ENCODE data around the gene DIAPH3.

DNA sequence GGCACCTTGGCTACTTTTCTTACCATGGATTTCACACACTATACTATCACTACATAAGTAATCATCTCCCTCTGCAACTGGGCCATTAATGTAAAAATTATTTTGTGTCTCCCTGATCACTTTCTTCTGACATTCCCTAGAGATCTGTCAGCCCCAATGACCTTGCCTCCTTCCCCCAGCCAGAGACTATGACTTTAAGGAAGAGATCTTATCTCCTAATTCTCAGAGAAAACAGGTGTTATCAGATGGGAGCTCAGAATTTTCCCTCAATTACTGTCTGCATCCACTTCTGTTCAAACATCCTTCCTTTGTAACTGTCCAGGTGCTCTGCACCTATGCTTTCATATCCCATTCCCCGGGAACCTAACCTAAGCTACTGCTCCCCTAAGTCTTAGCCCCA, 397.5 kb downstream of the DIAPH3 start:
- TF ChIP-seq, protein P1, sequence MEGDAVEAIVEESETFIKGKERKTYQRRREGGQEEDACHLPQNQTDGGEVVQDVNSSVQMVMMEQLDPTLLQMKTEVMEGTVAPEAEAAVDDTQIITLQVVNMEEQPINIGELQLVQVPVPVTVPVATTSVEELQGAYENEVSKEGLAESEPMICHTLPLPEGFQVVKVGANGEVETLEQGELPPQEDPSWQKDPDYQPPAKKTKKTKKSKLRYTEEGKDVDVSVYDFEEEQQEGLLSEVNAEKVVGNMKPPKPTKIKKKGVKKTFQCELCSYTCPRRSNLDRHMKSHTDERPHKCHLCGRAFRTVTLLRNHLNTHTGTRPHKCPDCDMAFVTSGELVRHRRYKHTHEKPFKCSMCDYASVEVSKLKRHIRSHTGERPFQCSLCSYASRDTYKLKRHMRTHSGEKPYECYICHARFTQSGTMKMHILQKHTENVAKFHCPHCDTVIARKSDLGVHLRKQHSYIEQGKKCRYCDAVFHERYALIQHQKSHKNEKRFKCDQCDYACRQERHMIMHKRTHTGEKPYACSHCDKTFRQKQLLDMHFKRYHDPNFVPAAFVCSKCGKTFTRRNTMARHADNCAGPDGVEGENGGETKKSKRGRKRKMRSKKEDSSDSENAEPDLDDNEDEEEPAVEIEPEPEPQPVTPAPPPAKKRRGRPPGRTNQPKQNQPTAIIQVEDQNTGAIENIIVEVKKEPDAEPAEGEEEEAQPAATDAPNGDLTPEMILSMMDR (IDR thresholded peaks at IDR 0.05): no peak
- TF ChIP-seq, protein P2, sequence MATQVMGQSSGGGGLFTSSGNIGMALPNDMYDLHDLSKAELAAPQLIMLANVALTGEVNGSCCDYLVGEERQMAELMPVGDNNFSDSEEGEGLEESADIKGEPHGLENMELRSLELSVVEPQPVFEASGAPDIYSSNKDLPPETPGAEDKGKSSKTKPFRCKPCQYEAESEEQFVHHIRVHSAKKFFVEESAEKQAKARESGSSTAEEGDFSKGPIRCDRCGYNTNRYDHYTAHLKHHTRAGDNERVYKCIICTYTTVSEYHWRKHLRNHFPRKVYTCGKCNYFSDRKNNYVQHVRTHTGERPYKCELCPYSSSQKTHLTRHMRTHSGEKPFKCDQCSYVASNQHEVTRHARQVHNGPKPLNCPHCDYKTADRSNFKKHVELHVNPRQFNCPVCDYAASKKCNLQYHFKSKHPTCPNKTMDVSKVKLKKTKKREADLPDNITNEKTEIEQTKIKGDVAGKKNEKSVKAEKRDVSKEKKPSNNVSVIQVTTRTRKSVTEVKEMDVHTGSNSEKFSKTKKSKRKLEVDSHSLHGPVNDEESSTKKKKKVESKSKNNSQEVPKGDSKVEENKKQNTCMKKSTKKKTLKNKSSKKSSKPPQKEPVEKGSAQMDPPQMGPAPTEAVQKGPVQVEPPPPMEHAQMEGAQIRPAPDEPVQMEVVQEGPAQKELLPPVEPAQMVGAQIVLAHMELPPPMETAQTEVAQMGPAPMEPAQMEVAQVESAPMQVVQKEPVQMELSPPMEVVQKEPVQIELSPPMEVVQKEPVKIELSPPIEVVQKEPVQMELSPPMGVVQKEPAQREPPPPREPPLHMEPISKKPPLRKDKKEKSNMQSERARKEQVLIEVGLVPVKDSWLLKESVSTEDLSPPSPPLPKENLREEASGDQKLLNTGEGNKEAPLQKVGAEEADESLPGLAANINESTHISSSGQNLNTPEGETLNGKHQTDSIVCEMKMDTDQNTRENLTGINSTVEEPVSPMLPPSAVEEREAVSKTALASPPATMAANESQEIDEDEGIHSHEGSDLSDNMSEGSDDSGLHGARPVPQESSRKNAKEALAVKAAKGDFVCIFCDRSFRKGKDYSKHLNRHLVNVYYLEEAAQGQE (IDR thresholded peaks at IDR 0.05): no peak
- TF ChIP-seq ZSCAN20 (CRISPR knock-in tag; IDR thresholded peaks at IDR 0.05) (no peak), POLR2A (IDR thresholded peaks at IDR 0.05; ENCODE audit: low read length) (no peak), CHD2 (IDR thresholded peaks at IDR 0.05; ENCODE audit: low read length, partially characterized antibody) (no peak), SMC3 (IDR thresholded peaks at IDR 0.05) (no peak), BHLHE40 (IDR thresholded peaks at IDR 0.05; ENCODE audit: low read depth, low read length) (no peak), CBX2 (IDR thresholded peaks at IDR 0.05; ENCODE audit: borderline replicate concordance, low read depth) (no peak), RARB (CRISPR knock-in tag; IDR thresholded peaks at IDR 0.05) (no peak), MYC (IDR thresholded peaks at IDR 0.05; ENCODE audit: borderline replicate concordance, low read length) (no peak), FOSL2 (IDR thresholded peaks at IDR 0.05) (no peak), FOSL2 (CRISPR knock-in tag; IDR thresholded peaks at IDR 0.05) (no peak)
